HG03103 (cell line): ENCODE measurements around the gene CARTPT.

Experiments used
- ATAC-seq: cut with Tn5 transposase; IDR thresholded peaks from one replicate; pipeline ENCODE4 v1.9.1; 2021; ENCODE audit warnings: low read depth; ENCODE audit not compliant: unreplicated experiment

CARTPT gene

GRCh38 chr5:71719063-71719964, at the start of gene CARTPT:
CARTPT (plus strand) TSS chr5:71719275; CDS start chr5:71719294, 19 bp downstream.
- no peak for ATAC-seq

- ATAC-seq, result no peak
Measured at GRCh38 chr5:71677977-71678376, 41.1 kb upstream of the CARTPT start.

- no peak for ATAC-seq
Measured at GRCh38 chr5:71679714-71680113, 39.4 kb upstream of the CARTPT start.

GRCh38 chr5:71680510-71680909, 38.6 kb upstream of the CARTPT start:
- no peak for ATAC-seq

- no peak for ATAC-seq
Measured at GRCh38 chr5:71681296-71681695, 37.8 kb upstream of the CARTPT start.

- ATAC-seq, result no peak
Measured at GRCh38 chr5:71684309-71684708, 34.8 kb upstream of the CARTPT start.

- no peak for ATAC-seq
Measured at GRCh38 chr5:71693828-71694427, 25.1 kb upstream of the CARTPT start.

GRCh38 chr5:71695071-71695470, 24.0 kb upstream of the CARTPT start:
- ATAC-seq, result no peak

- ATAC-seq, result no peak
Measured at GRCh38 chr5:71695595-71695994, 23.5 kb upstream of the CARTPT start.

- no peak for ATAC-seq
Measured at GRCh38 chr5:71697967-71698366, 21.1 kb upstream of the CARTPT start.

- no peak for ATAC-seq
Measured at GRCh38 chr5:71699233-71699632, 19.8 kb upstream of the CARTPT start.

GRCh38 chr5:71699751-71700150, 19.3 kb upstream of the CARTPT start:
- no peak for ATAC-seq

GRCh38 chr5:71700803-71701202, 18.3 kb upstream of the CARTPT start:
- ATAC-seq, result no peak

GRCh38 chr5:71701407-71701806, 17.7 kb upstream of the CARTPT start:
- no peak for ATAC-seq

- no peak for ATAC-seq
Measured at GRCh38 chr5:71703941-71704340, 15.1 kb upstream of the CARTPT start.

GRCh38 chr5:71705421-71705820, 13.7 kb upstream of the CARTPT start:
- ATAC-seq, result no peak

- ATAC-seq, result no peak
Measured at GRCh38 chr5:71706906-71707305, 12.2 kb upstream of the CARTPT start.

GRCh38 chr5:71711610-71712009, 7.5 kb upstream of the CARTPT start:
- no peak for ATAC-seq

GRCh38 chr5:71714911-71715310, 4.2 kb upstream of the CARTPT start:
- ATAC-seq, result no peak

- no peak for ATAC-seq
Measured at GRCh38 chr5:71727978-71728377, 8.9 kb downstream of the CARTPT start.

- no peak for ATAC-seq
Measured at GRCh38 chr5:71731015-71731414, 11.9 kb downstream of the CARTPT start.

GRCh38 chr5:71732011-71732410, 12.9 kb downstream of the CARTPT start:
- ATAC-seq, result no peak
